Measurements from ENCODE around the gene CCDC34.
"Not testable (repeated sequence)": the region's sequence is repeated elsewhere in the genome, so short reads cannot be mapped to it uniquely, and the experiment has no call there.

CCDC34 gene

GRCh38 chr11:27352781-27353180 lies 10.2 kb downstream of the CCDC34 start:
- H3K4me1 ChIP-seq (ENCODE audit: control insufficient read depth in 1 of 2, insufficient read depth in 2 of 2, low read length in 2 of 2), result peaks cover 3 to 15% of the 10 kb centered on the region in 2 donors
- no peak overlapping the region for H3K9ac ChIP-seq (ENCODE audit: low read depth in 1 of 2, low read length in 2 of 2)
- no peaks in the 10 kb centered on the region for H3K9me3 ChIP-seq (ENCODE audit: control insufficient read depth in 1 of 2, low read length in 2 of 2)
- no peak overlapping the region for H3K4me3 ChIP-seq (ENCODE audit: low read depth in 1 of 2, low read length in 2 of 2)
- no peaks in the 10 kb centered on the region for H3K36me3 ChIP-seq (ENCODE audit: control insufficient read depth in 1 of 2, insufficient read depth in 2 of 2, low read length in 2 of 2)
- no peaks in the 10 kb centered on the region for H3K27me3 ChIP-seq (ENCODE audit: control insufficient read depth in 1 of 2, insufficient read depth in 2 of 2, low read length in 2 of 2)
- H3K27ac ChIP-seq (ENCODE audit: low read depth, low read length), result no peak overlapping the region

- H3K4me3 ChIP-seq (ENCODE audit: low read depth in 1 of 2, low read length in 2 of 2), result no peak overlapping the region
- H3K9ac ChIP-seq (ENCODE audit: low read depth in 1 of 2, low read length in 2 of 2), result no peak overlapping the region
- H3K27me3 ChIP-seq (ENCODE audit: control insufficient read depth in 1 of 2, insufficient read depth in 2 of 2, low read length in 2 of 2), result no peaks in the 10 kb centered on the region
- H3K36me3 ChIP-seq (ENCODE audit: control insufficient read depth in 1 of 2, insufficient read depth in 2 of 2, low read length in 2 of 2), result no peaks in the 10 kb centered on the region
- no peaks in the 10 kb centered on the region for H3K9me3 ChIP-seq (ENCODE audit: control insufficient read depth in 1 of 2, low read length in 2 of 2)
- H3K27ac ChIP-seq (ENCODE audit: low read depth, low read length), result no peak overlapping the region
- peaks cover 3 to 15% of the 10 kb centered on the region in 2 donors for H3K4me1 ChIP-seq (ENCODE audit: control insufficient read depth in 1 of 2, insufficient read depth in 2 of 2, low read length in 2 of 2)
These were observed 12.5 kb downstream of the CCDC34 start for GRCh38 chr11:27350511-27350910.

- no peak overlapping the region for H3K4me3 ChIP-seq (ENCODE audit: low read depth in 1 of 2, low read length in 2 of 2)
- H3K27ac ChIP-seq (ENCODE audit: low read depth, low read length), result no peak overlapping the region
- no peaks in the 10 kb centered on the region for H3K36me3 ChIP-seq (ENCODE audit: control insufficient read depth in 1 of 2, insufficient read depth in 2 of 2, low read length in 2 of 2)
- no peaks in the 10 kb centered on the region for H3K9me3 ChIP-seq (ENCODE audit: control insufficient read depth in 1 of 2, low read length in 2 of 2)
- no peaks in the 10 kb centered on the region for H3K27me3 ChIP-seq (ENCODE audit: control insufficient read depth in 1 of 2, insufficient read depth in 2 of 2, low read length in 2 of 2)
- no peak overlapping the region for H3K9ac ChIP-seq (ENCODE audit: low read depth in 1 of 2, low read length in 2 of 2)
- peaks cover 3 to 15% of the 10 kb centered on the region in 2 donors for H3K4me1 ChIP-seq (ENCODE audit: control insufficient read depth in 1 of 2, insufficient read depth in 2 of 2, low read length in 2 of 2)
These were observed 13.1 kb downstream of the CCDC34 start for GRCh38 chr11:27349919-27350318.

- H3K27ac ChIP-seq (ENCODE audit: low read depth, low read length), result no peak overlapping the region
- no peaks in the 10 kb centered on the region for H3K36me3 ChIP-seq (ENCODE audit: control insufficient read depth in 1 of 2, insufficient read depth in 2 of 2, low read length in 2 of 2)
- H3K27me3 ChIP-seq (ENCODE audit: control insufficient read depth in 1 of 2, insufficient read depth in 2 of 2, low read length in 2 of 2), result no peaks in the 10 kb centered on the region
- H3K4me3 ChIP-seq (ENCODE audit: low read depth in 1 of 2, low read length in 2 of 2), result no peak overlapping the region
- no peaks in the 10 kb centered on the region for H3K9me3 ChIP-seq (ENCODE audit: control insufficient read depth in 1 of 2, low read length in 2 of 2)
- peaks cover 3 to 11% of the 10 kb centered on the region in 2 donors for H3K4me1 ChIP-seq (ENCODE audit: control insufficient read depth in 1 of 2, insufficient read depth in 2 of 2, low read length in 2 of 2)
- H3K9ac ChIP-seq (ENCODE audit: low read depth in 1 of 2, low read length in 2 of 2), result no peak overlapping the region
These were observed 14.6 kb downstream of the CCDC34 start for GRCh38 chr11:27348340-27348873.

- Histone ChIP-seq H3K27me3 (ENCODE audit: control insufficient read depth in 1 of 2, insufficient read depth in 2 of 2, low read length in 2 of 2) (no peaks in the 10 kb centered on the region), H3K9me3 (ENCODE audit: control insufficient read depth in 1 of 2, low read length in 2 of 2) (no peaks in the 10 kb centered on the region), H3K4me1 (ENCODE audit: control insufficient read depth in 1 of 2, insufficient read depth in 2 of 2, low read length in 2 of 2) (peaks cover 3 to 11% of the 10 kb centered on the region in 2 donors), H3K36me3 (ENCODE audit: control insufficient read depth in 1 of 2, insufficient read depth in 2 of 2, low read length in 2 of 2) (no peaks in the 10 kb centered on the region), H3K4me3 (ENCODE audit: low read depth in 1 of 2, low read length in 2 of 2) (peak overlapping the region in 1 of 2 donors; percentile 19), H3K9ac (ENCODE audit: low read depth in 1 of 2, low read length in 2 of 2) (no peak overlapping the region), H3K27ac (ENCODE audit: low read depth, low read length) (no peak overlapping the region)
These were observed 15.4 kb downstream of the CCDC34 start for GRCh38 chr11:27347359-27348339.

GRCh38 chr11:27339941-27340340 lies 23.1 kb downstream of the CCDC34 start:
- no peak overlapping the region for H3K4me3 ChIP-seq (ENCODE audit: low read depth in 1 of 2, low read length in 2 of 2)
- H3K27me3 ChIP-seq (ENCODE audit: control insufficient read depth in 1 of 2, insufficient read depth in 2 of 2, low read length in 2 of 2), result no peaks in the 10 kb centered on the region
- no peak overlapping the region for H3K9ac ChIP-seq (ENCODE audit: low read depth in 1 of 2, low read length in 2 of 2)
- no peaks in the 10 kb centered on the region for H3K9me3 ChIP-seq (ENCODE audit: control insufficient read depth in 1 of 2, low read length in 2 of 2)
- no peaks in the 10 kb centered on the region for H3K4me1 ChIP-seq (ENCODE audit: control insufficient read depth in 1 of 2, insufficient read depth in 2 of 2, low read length in 2 of 2)
- H3K36me3 ChIP-seq (ENCODE audit: control insufficient read depth in 1 of 2, insufficient read depth in 2 of 2, low read length in 2 of 2), result no peaks in the 10 kb centered on the region
- no peak overlapping the region for H3K27ac ChIP-seq (ENCODE audit: low read depth, low read length)

- H3K4me3 ChIP-seq (ENCODE audit: low read depth in 1 of 2, low read length in 2 of 2); H3K27me3 ChIP-seq (ENCODE audit: control insufficient read depth in 1 of 2, insufficient read depth in 2 of 2, low read length in 2 of 2); H3K36me3 ChIP-seq (ENCODE audit: control insufficient read depth in 1 of 2, insufficient read depth in 2 of 2, low read length in 2 of 2); H3K4me1 ChIP-seq (ENCODE audit: control insufficient read depth in 1 of 2, insufficient read depth in 2 of 2, low read length in 2 of 2); H3K9me3 ChIP-seq (ENCODE audit: control insufficient read depth in 1 of 2, low read length in 2 of 2); H3K27ac ChIP-seq (ENCODE audit: low read depth, low read length); H3K9ac ChIP-seq (ENCODE audit: low read depth in 1 of 2, low read length in 2 of 2): not testable (repeated sequence)
These were observed 28.3 kb downstream of the CCDC34 start for GRCh38 chr11:27334764-27335163.

- Histone ChIP-seq H3K4me3 (ENCODE audit: low read depth in 1 of 2, low read length in 2 of 2) (no peak overlapping the region), H3K36me3 (ENCODE audit: control insufficient read depth in 1 of 2, insufficient read depth in 2 of 2, low read length in 2 of 2) (no peaks in the 10 kb centered on the region), H3K4me1 (ENCODE audit: control insufficient read depth in 1 of 2, insufficient read depth in 2 of 2, low read length in 2 of 2) (no peaks in the 10 kb centered on the region)
These were observed 31.0 kb downstream of the CCDC34 start for GRCh38 chr11:27331981-27332380.

GRCh38 chr11:27330633-27331270 lies 32.3 kb downstream of the CCDC34 start:
- Histone ChIP-seq H3K27ac (ENCODE audit: low read depth, low read length) (no peak overlapping the region), H3K4me3 (ENCODE audit: low read depth in 1 of 2, low read length in 2 of 2) (no peak overlapping the region), H3K27me3 (ENCODE audit: control insufficient read depth in 1 of 2, insufficient read depth in 2 of 2, low read length in 2 of 2) (no peaks in the 10 kb centered on the region), H3K9me3 (ENCODE audit: control insufficient read depth in 1 of 2, low read length in 2 of 2) (no peaks in the 10 kb centered on the region), H3K9ac (ENCODE audit: low read depth in 1 of 2, low read length in 2 of 2) (no peak overlapping the region), H3K36me3 (ENCODE audit: control insufficient read depth in 1 of 2, insufficient read depth in 2 of 2, low read length in 2 of 2) (no peaks in the 10 kb centered on the region), H3K4me1 (ENCODE audit: control insufficient read depth in 1 of 2, insufficient read depth in 2 of 2, low read length in 2 of 2) (no peaks in the 10 kb centered on the region)

More at GRCh38 chr11:27331981-27332380, 31.0 kb downstream of the CCDC34 start:
- no peak overlapping the region for H3K9ac ChIP-seq (ENCODE audit: low read depth in 1 of 2, low read length in 2 of 2)
- H3K27me3 ChIP-seq (ENCODE audit: control insufficient read depth in 1 of 2, insufficient read depth in 2 of 2, low read length in 2 of 2), result no peaks in the 10 kb centered on the region
- H3K9me3 ChIP-seq (ENCODE audit: control insufficient read depth in 1 of 2, low read length in 2 of 2), result no peaks in the 10 kb centered on the region
- no peak overlapping the region for H3K27ac ChIP-seq (ENCODE audit: low read depth, low read length)

Measured in duodenal mucosa (tissue), 2 donors.